Transverse colon (tissue), 4 donors: ENCODE measurements around the gene PNPO. TPM values are rescaled to one million over a fixed set of nuclear protein-coding genes. Genes with fewer than 3 reads are reported as not detected.

Experiments used
- DNase-seq: peaks from one replicate; pipeline ENCODE4 v3.0.0-alpha.2; 2019
- H3K27ac ChIP-seq, 4 donors: fragments of 200-600 bp; sonication (generic); 2 replicates each; pipeline ENCODE4 v1.5.1; 2016 to 2018; ENCODE audit warnings: inconsistent platforms in 4 of 4
- H3K27me3 ChIP-seq: fragments of 200-600 bp; sonication (generic); 2 replicates; pipeline ENCODE4 v1.5.1; 2017; ENCODE audit warnings: inconsistent platforms
- H3K36me3 ChIP-seq, 4 donors: fragments of 200-600 bp; sonication (generic); 2 replicates each; pipeline ENCODE4 v1.5.1; 2017 to 2019; ENCODE audit warnings: inconsistent platforms in 4 of 4
- H3K4me1 ChIP-seq, 4 donors: fragments of 200-600 bp; sonication (generic); 2 replicates each; pipeline ENCODE4 v1.5.1; 2017 to 2020; ENCODE audit warnings: inconsistent platforms in 4 of 4
- H3K4me3 ChIP-seq, 4 donors: fragments of 200-600 bp; sonication (generic); 1 replicate in 1 of 4; 2 replicates in 3 of 4; pipeline versions ENCODE4 v1.5.1 to v1.6.1; 2017 to 2019; ENCODE audit warnings: inconsistent platforms in 4 of 4
- H3K9me3 ChIP-seq, 2 donors: fragments of 200-600 bp; sonication (generic); 2 replicates each; pipeline ENCODE4 v1.5.1; 2017 to 2019; ENCODE audit warnings: inconsistent platforms in 2 of 2
- EP300 ChIP-seq: sonication (generic); formaldehyde crosslinking; IDR thresholded peaks from one replicate; pipeline ENCODE4 v1.6.1; 2017; ENCODE audit warnings: antibody characterized with exemption, low read depth
- POLR2A ChIP-seq: fragments of 450-650 bp; IDR thresholded peaks from one replicate; pipeline ENCODE4 v1.6.1; 2016; ENCODE audit warnings: antibody characterized with exemption, mild to moderate bottlenecking, moderate library complexity
- POLR2AphosphoS5 ChIP-seq, 3 donors: sonication (generic); formaldehyde crosslinking; IDR thresholded peaks; one replicate each; pipeline ENCODE4 v1.6.1; 2016; ENCODE audit warnings: antibody characterized with exemption in 3 of 3
- WGBS, 2 donors: methylation state at CpG; one replicate each; pipeline ENCODE4 v1.1.5; 2018; ENCODE audit warnings: low coverage in 1 of 2; 5-methylcytosine and 5-hydroxymethylcytosine counted together
- in situ Hi-C, 4 donors: fragments of 200-750 bp; cut with MboI; loops; one replicate each; pipeline versions ENCODE4 v1.15.0 to v1.15.1; 2017; ENCODE audit warnings: low sequenced_read_pairs in 3 of 4, low pct_ligation_motif_present in 1 of 4, low pct_unique_long_range_greater_than_20kb in 1 of 4
- intact Hi-C: fragments of 100-400 bp; cut with DNase I; formaldehyde crosslinking; loops from one replicate; pipeline ENCODE4 v1.15.1; 2023; ENCODE audit warnings: low total_unique reads
- total RNA-seq, 4 donors: library from RNA; depleted of rRNA; stranded (reverse); fragments of >200 nt; gene quantifications; one replicate each; pipeline ENCODE4 v1.1.0, GENCODE V29; 2016
- TF ChIP-seq, protein P1 (sequence below), 5 experiments: fragments of 200-600 bp in 3 of 5; fragments of 450-650 bp in 2 of 5; sonication (generic) in 3 of 5; IDR thresholded peaks; 1 replicate in 2 of 5; 2 replicates in 3 of 5; pipeline ENCODE4 v1.5.1; 2016 to 2017; ENCODE audit warnings: antibody characterized with exemption in 5 of 5, inconsistent platforms in 3 of 5, mild to moderate bottlenecking in 2 of 5, moderate library complexity in 1 of 5

Gene PNPO
- total RNA-seq, 4 donors from 2014 or later: 7.4 to 83.8 (median 31.6) TPM

DNA sequence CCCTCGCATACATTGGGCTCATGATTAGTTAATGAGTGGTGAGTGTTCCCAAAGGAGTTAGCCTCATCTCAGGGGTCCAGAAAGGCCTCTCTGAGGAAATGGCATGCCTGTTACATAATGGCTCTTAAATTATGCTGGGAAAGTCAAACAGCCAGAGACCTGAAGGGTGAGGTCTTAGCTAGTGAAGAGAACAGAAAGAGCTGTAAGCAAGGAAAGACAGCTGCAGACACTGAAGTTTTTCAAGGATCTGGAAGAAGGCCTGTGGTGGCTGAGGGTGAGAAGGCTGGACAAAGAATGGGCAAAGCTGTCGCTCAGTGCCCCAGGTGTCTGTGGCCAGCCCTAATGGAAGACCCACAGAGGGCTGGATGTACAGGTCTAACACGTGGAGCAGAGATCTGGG, 34.9 kb upstream of the PNPO start:
- Histone ChIP-seq H3K27me3 (no peaks in the 10 kb centered on the region), H3K27ac (peak overlapping the region; percentile 66 to 88 (median 79)), H3K4me1 (peaks cover 19 to 41% (median 21%) of the 10 kb centered on the region in 4 donors), H3K9me3 (no peaks in the 10 kb centered on the region), H3K36me3 (no peaks in the 10 kb centered on the region), H3K4me3 (no peak overlapping the region)
- intact Hi-C loops: no loop called here
- 90 to 100% methylated on average over 1 to 3 of the region's 3 CpGs for WGBS, 2 donors
- in situ Hi-C loops: no loop called here
- no peak for DNase-seq
- TF ChIP-seq EP300: no peak
- TF ChIP-seq, protein P1, sequence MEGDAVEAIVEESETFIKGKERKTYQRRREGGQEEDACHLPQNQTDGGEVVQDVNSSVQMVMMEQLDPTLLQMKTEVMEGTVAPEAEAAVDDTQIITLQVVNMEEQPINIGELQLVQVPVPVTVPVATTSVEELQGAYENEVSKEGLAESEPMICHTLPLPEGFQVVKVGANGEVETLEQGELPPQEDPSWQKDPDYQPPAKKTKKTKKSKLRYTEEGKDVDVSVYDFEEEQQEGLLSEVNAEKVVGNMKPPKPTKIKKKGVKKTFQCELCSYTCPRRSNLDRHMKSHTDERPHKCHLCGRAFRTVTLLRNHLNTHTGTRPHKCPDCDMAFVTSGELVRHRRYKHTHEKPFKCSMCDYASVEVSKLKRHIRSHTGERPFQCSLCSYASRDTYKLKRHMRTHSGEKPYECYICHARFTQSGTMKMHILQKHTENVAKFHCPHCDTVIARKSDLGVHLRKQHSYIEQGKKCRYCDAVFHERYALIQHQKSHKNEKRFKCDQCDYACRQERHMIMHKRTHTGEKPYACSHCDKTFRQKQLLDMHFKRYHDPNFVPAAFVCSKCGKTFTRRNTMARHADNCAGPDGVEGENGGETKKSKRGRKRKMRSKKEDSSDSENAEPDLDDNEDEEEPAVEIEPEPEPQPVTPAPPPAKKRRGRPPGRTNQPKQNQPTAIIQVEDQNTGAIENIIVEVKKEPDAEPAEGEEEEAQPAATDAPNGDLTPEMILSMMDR (IDR thresholded peaks at IDR 0.05): no peak
- TF ChIP-seq POLR2A: no peak
- TF ChIP-seq POLR2AphosphoS5 (IDR thresholded peaks at IDR 0.05): no peak

DNA sequence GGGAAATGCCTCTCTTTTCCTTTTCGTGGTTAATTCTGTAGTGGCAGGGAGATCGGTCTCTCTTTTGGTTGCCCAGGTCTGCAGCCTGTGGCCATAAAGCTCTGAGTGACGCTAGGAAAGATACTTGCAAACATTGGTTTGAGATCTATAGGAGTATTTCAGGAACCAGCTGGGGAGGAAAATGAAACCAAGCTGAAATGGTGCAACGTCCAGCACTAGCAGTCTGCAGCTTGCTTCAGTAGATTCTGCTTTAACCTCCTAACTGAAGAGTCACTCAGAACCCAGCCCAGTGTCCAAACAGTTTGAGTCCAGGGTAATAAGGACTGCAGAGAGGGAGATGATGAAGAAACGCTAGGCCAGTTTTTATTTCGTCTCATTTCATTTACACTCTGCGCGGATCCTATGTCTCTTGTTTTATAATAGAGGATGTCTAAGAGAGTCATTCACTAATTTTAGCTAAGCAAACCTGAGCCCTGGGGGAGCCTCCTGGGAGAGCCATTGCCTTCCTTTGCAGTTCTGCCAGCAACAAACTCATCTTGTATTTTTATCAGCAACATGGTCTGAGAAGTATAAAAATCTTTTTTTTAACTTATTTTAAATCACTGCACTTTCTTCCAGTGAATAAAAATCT, 33.3 kb upstream of the PNPO start:
- in situ Hi-C loops: no loop called here
- H3K4me1 ChIP-seq: peaks cover 19 to 41% (median 21%) of the 10 kb centered on the region in 4 donors
- TF ChIP-seq POLR2AphosphoS5 (IDR thresholded peaks at IDR 0.05) (no peak), POLR2A (no peak), EP300 (no peak)
- TF ChIP-seq, protein P1 (IDR thresholded peaks at IDR 0.05): no peak
- intact Hi-C loops: no loop called here
- WGBS, 2 donors: 70 to 74% methylated on average over 6 to 8 of the region's 8 CpGs
- peak overlapping the region; percentile 1 to 77 (median 9) for H3K27ac ChIP-seq
- no peaks in the 10 kb centered on the region for H3K9me3 ChIP-seq
- H3K27me3 ChIP-seq: no peaks in the 10 kb centered on the region
- no peak for DNase-seq
- H3K4me3 ChIP-seq: no peak overlapping the region
- H3K36me3 ChIP-seq: no peaks in the 10 kb centered on the region

GRCh38 chr17:47913050-47913449, 28.3 kb upstream of the PNPO start:
- H3K9me3 ChIP-seq: no peaks in the 10 kb centered on the region
- peaks cover 0 to 8% (median 2%) of the 10 kb centered on the region in 4 donors for H3K4me1 ChIP-seq
- no peak overlapping the region for H3K27ac ChIP-seq
- no peaks in the 10 kb centered on the region for H3K27me3 ChIP-seq
- 88 to 94% methylated on average over 1 to 2 of the region's 2 CpGs for WGBS, 2 donors
- intact Hi-C loops: no loop called here
- no peak for DNase-seq
- in situ Hi-C loops: no loop called here
- H3K4me3 ChIP-seq: no peak overlapping the region
- TF ChIP-seq, protein P1 (IDR thresholded peaks at IDR 0.05): no peak
- TF ChIP-seq POLR2A: no peak
- TF ChIP-seq EP300: no peak
- TF ChIP-seq POLR2AphosphoS5 (IDR thresholded peaks at IDR 0.05): no peak
- H3K36me3 ChIP-seq: peaks cover 0 to 13% (median 4%) of the 10 kb centered on the region in 4 donors

- H3K9me3 ChIP-seq: no peaks in the 10 kb centered on the region
- DNase-seq: no peak
- no peak overlapping the region for H3K4me3 ChIP-seq
- TF ChIP-seq, protein P1 (IDR thresholded peaks at IDR 0.05): no peak
- no peak for TF ChIP-seq POLR2AphosphoS5 (IDR thresholded peaks at IDR 0.05)
- no peak for TF ChIP-seq POLR2A
- no peak for TF ChIP-seq EP300
- WGBS, 2 donors: 66 to 73% methylated on average over 3 to 4 of the region's 4 CpGs
- no peaks in the 10 kb centered on the region for H3K4me1 ChIP-seq
- no peak overlapping the region for H3K27ac ChIP-seq
- H3K36me3 ChIP-seq: peaks cover 0 to 13% (median 4%) of the 10 kb centered on the region in 4 donors
- no peaks in the 10 kb centered on the region for H3K27me3 ChIP-seq
- intact Hi-C loops: no loop called here
- in situ Hi-C loops: no loop called here
These were observed 26.9 kb upstream of the PNPO start for GRCh38 chr17:47914306-47914948.
